GM19455 (cell line): ENCODE results near the gene OR52R1.
A peak's percentile ranks its signal among the peaks of the same experiment; 100 is the strongest.
"Not testable (repeated sequence)": the region's sequence is repeated elsewhere in the genome, so short reads cannot be mapped to it uniquely, and the experiment has no call there.

Source experiments
- ATAC-seq: cut with Tn5 transposase; IDR thresholded peaks from one replicate; pipeline ENCODE4 v1.9.1; 2021; ENCODE audit not compliant: unreplicated experiment

OR52R1 gene

DNA sequence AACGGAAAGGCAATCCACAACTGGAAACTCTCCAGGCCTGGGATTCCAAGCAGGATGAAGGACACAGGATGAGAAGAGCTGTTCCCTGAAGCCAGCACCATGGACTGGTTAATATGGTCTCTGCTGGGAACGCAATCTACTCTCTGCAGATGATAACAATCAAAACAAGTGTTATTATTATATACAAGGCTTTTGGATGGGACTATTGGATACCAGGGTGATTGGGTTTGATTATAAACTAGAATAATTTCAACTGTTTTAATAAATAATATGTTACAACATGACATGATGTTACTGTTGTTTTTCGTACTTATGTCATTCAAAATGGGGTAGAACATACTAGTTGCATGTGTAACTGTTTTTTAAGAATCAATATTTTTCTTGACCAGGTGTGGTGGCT, at the start of gene OR52R1:
Gene OR52R1, minus strand, starts transcription at position 101 of the 400 bp plus-strand sequence. Its CDS starts 0 bp downstream, at position 101.
- ATAC-seq, result no peak

DNA sequence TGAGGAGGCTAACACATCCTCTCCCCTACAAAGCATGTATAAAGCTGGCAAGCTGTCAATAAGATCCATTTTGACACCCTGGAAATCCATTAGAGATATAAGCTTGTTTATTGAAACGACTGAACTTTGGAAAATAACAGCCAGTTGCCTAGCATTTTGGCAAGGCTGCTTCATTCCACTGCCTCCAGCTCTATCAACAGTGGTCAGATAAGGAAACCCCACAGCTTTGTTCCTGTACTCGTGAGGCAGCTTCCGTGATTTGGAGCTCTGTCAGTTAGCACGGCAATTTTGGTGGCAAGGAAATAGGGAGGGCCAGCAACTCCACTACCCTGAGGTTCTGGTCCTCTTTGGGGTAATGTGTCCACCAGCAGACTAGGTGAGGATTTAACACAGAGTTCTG, 46.9 kb upstream of the OR52R1 start:
- ATAC-seq, result no peak

- no peak for ATAC-seq
These were observed 44.8 kb upstream of the OR52R1 start, which contains the start of gene OR51S1 for GRCh38 chr11:4848908-4849532. TSS of gene OR51S1 (minus strand) at chr11:4849208. CDS start at chr11:4849208, 0 bp downstream.

DNA sequence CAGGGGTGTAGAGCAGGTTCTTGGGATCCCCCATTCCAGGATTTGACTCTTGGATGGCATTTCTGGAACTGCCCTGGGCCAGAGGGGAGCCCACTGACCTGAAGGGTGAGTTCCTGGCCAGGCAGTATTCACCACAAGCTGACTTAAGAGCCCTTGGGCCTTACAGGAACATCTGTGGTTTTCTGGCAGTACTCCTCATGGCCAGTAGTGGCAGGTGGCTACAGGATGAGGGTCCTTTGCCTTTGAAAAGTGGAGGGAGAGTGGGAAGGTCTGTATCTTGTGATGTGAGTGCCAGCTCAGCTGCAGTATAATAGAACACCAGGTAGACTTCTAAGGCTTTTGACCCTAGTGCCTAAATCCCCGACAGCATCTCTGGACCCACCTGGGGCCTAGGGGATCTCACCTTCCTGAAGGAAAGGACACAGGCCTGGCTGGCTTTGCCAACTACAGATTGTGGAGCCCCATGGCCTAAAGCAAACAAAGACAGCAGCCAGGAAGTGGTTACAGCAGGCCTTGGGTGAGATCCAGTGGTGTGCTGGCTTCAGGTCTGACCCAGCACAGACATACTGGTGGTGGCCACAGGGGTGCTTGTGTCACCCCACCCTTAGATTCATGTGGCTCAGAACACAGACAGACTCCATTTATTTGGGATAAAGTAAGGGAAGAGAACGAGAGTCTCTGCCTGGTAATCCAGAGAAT, 35.8 kb upstream of the OR52R1 start:
- no peak for ATAC-seq

DNA sequence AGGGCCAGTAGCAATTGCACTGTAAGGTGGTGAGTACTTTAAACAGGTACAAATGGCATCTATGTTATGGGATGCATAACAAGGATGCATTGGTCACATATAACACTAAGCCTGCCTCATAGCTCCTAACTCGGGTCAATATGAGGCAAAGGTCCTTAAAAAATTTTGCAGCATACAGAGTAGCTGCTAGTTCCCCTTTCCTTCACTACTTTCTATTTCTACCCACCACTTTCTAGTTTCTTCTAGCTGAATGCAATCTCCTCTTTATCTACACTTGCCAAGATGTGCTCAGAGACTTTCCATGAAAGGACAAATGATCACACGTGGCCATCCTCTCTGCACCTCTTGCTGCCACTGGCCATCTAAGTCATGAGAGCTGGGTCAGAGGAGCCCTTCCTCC, 26.7 kb upstream of the OR52R1 start:
- no peak for ATAC-seq

DNA sequence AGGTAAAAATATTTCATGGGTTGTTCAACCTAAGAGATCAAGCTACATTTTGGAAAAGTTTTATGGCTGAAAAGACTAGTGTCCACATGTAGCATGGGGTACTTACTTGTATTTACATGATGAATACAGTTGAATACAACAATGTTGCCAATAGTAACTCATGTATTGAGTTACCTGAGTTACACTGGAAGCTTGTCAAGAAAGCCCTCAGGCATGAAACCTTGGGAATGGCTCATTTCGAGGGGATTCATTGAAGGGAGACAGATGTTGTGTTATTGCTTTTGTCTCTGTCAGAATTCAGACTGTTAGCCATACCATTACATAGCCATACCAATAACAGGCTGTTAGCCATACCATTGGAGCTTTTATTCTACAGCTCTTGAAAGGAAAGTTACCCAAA, 26.2 kb upstream of the OR52R1 start:
- ATAC-seq, result no peak

GRCh38 chr11:4826425-4826824, 22.2 kb upstream of the OR52R1 start:
- ATAC-seq, result no peak

- ATAC-seq, result no peak
These were observed 21.0 kb upstream of the OR52R1 start for GRCh38 chr11:4825132-4825531.

DNA sequence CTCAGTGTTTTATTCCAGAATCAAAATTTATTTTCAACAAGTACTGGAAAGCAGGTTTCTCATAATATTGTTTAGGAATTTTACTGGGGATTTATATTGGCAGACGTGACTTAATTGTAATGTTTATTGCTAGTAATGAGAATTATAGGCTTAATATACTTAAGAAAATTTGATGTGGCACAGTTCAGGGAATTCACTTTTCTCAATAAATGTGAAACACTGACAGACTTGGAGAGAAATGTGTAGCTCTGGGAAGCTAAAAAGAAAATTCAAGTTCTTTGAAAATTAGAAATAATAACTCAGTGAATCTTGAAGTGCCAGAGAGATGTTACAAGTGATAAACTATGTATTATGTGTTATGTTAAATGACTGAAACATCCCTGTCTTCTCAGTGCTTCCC, 16.8 kb upstream of the OR52R1 start, which contains the start of gene OR51F2:
Gene OR51F2, plus strand, starts transcription at position 301 of the 400 bp plus-strand sequence. CDS start 101 bp downstream, outside the sequence.
- no peak for ATAC-seq

DNA sequence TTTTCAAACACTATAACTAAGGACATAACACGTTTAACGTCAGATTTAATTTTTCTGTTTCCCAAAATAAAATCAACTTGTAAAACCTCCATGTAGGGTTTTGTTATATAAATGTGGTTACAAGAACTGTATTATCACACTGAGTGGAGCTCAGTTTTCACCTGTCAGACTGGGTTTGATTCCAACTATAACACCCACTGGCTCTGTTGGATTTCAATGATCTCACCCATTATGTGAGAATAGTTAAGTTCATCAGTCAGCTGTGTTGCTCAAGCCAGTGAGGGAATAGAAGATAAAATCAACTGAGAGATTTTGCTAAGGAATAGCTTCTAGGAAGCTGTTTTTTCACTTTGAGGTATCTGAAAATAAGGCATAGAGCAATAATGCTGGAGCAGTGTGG, 5.1 kb upstream of the OR52R1 start:
- no peak for ATAC-seq

DNA sequence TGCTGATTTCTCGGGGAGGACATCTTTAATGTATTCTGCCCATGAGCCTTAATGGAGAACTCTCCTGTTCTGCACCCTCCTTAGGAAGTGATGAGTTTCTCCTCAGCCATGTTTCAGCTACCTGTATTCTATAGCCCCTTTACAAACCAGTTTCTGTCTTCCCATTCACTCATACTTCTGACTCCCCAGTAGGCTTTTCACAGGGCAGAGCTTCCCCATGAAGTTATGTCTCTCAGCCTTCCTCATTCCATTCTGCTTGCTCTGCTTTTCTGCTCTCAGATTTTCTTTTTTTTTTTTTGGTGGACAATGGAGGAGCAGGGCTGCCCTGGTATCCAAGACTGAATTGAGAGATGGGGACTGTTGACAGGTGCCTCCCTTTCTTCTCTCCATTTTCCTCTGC, 4.3 kb upstream of the OR52R1 start:
- ATAC-seq, result no peak

DNA sequence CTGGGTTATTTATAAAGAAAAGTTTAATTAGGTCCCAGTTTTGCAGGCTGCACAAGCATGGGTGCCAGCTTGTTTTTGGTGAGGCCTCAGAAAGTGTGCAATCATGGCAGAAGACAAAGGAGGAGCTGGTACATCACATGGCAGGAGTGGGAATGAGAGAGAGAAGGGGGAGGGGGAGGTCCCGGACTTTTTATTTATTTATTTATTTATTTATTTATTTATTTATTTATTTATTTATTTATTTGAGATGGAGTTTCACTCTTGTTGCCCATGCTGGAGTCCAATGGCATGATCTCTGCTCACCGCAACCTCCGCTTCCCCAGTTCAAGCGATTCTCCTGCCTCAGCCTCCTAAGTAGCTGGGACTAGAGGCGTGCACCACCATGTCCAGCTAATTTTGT, 2.9 kb downstream of the OR52R1 start:
- ATAC-seq, result not testable (repeated sequence)

DNA sequence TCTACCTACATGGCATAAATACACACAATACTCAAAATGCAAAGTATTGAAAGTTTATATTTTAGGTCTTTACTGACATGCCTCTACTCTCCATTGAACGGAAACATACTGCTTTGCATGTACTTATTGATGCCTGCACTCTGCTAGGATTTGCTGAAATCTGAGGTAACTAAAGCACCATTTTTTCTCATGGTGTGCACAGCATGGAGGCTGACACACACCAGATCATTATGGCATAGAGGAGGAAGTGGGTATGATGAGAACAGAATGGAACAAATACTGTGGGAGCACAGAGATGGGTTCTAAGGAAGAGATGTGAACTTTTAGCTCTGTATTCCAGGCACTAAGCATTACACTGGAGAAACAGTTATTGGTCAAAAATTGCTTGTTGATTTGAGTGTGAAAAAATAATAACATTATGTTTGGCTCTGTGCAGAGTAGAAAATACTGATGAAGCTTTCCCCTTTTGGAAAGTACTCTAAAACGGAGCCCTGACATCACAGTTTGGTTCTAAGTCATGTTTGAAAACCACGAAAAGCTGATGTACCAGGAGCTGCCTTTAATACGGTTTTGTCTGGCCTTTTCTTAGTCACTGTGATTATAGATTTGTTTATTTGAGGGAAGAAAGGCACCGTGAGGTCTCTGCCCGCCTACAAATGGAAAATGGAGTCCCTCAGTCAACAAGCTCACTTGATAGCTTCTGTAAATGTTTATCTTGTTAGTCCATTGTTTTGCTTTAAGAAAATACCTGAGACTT, 5.6 kb downstream of the OR52R1 start:
- no peak for ATAC-seq

DNA sequence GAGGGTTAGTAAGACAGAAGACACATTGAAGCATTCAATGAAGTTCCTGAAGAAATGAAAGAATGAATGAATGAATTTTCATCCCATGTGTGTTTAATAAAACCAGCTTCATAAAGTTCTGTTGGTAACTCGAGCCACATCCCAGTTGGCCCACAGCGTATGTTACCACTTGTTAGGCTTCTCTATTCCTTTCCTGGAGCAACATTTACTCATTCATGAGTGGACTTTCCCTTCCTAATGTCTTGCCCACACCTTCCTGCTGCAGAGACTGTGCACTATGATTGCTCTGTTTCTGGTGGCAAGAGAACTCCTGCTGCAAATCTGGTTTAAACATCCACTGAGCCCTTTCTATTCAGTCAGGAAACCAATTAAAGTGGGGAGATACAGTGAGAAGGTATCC, 7.0 kb downstream of the OR52R1 start:
- no peak for ATAC-seq

GRCh38 chr11:4782454-4782853, 21.7 kb downstream of the OR52R1 start:
- no peak for ATAC-seq

GRCh38 chr11:4769838-4770237, 34.3 kb downstream of the OR52R1 start, which contains the start of gene OR51F1:
TSS of gene OR51F1 (minus strand) at chr11:4769938. CDS start at chr11:4769938, 0 bp downstream.
- ATAC-seq, result no peak

GRCh38 chr11:4768094-4768493, 36.1 kb downstream of the OR52R1 start:
- ATAC-seq, result no peak

- ATAC-seq, result no peak
These were observed 37.6 kb downstream of the OR52R1 start for GRCh38 chr11:4766420-4767043.

- ATAC-seq, result peak; percentile 76
These were observed 41.1 kb downstream of the OR52R1 start for GRCh38 chr11:4763096-4763495.
